GM21723 (cell line): ENCODE measurements around the gene ECEL1.

Experiments used
- ATAC-seq: cut with Tn5 transposase; IDR thresholded peaks from one replicate; pipeline ENCODE4 v1.9.1; 2021; ENCODE audit warnings: mild to moderate bottlenecking, moderate library complexity; ENCODE audit not compliant: unreplicated experiment

Gene ECEL1

DNA sequence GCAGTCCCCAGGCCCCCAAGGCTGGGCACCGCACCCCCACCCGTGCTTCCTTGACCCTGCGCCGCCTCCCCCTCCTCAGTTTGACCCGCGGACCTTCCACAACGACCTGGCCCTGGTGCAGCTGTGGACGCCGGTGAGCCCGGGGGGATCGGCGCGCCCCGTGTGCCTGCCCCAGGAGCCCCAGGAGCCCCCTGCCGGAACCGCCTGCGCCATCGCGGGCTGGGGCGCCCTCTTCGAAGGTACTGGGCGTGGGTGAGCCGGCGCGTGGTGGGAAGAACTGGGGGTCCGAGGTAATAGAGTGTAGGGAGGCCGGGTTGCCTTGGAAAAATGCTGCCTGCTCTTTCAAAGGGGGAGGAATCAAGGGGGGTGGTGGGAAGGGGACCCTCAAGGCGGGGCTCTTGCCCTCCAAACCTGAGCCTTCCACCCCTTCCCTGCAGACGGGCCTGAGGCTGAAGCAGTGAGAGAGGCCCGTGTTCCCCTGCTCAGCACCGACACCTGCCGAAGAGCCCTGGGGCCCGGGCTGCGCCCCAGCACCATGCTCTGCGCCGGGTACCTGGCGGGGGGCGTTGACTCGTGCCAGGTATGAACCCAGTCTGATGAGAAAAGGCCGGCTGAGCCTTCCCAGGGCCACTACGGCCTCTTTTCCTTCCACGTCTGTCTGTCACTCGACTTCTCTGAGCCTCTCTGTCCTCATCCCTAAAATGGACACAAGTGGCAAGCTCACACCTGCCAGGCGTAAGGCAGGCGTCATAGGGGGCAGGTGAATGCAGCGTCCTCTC, 35.2 kb upstream of the ECEL1 start:
- ATAC-seq = no peak

GRCh38 chr2:232521959-232522622, 34.5 kb upstream of the ECEL1 start:
- no peak for ATAC-seq

DNA sequence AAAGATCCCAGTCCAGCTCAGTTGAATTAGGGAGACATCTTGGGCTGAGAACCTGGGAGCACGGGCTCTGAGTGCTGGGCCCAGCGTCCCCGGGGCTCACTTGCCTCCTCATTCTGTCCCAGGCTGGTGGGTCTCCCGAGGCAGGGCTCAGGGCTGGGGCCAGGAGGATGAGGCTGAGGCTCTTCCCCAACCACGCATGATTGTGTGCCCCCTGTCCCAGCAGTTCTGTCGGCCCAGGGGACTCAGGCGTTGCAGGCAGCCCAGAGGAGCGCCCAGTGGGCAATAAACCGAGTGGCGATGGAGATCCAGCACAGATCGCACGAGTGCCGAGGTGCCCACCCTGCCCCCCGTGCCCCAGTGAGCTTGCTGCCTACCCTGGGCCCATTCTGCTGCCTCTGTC, 33.5 kb upstream of the ECEL1 start:
- ATAC-seq = no peak

- ATAC-seq = no peak
These were observed 32.9 kb upstream of the ECEL1 start for GRCh38 chr2:232520489-232520888.

GRCh38 chr2:232519581-232520438, 32.2 kb upstream of the ECEL1 start, which contains the start of gene PRSS56:
PRSS56 (plus strand) TSS chr2:232520388; CDS start chr2:232520599, 211 bp downstream.
- no peak for ATAC-seq

DNA sequence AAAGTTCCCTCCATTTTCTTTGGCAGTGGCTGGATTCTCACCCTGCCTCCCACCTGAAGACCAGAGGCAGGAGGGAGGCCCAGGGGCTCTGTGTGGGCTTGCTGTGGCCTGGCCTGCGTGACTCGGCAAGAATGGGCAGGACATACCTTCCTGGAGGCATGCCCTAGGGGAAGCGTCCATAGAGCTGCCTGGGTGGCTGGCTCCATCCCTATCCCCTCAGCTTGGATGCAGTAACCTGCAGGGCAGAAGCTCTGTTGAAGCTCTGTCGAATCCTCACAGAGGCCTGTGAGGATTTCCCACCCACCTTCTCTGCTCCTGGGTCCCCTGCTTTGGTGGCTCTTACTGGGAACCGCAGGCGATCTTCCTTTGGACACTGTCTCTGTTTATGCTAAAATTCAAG, 31.2 kb upstream of the ECEL1 start:
- ATAC-seq = no peak

DNA sequence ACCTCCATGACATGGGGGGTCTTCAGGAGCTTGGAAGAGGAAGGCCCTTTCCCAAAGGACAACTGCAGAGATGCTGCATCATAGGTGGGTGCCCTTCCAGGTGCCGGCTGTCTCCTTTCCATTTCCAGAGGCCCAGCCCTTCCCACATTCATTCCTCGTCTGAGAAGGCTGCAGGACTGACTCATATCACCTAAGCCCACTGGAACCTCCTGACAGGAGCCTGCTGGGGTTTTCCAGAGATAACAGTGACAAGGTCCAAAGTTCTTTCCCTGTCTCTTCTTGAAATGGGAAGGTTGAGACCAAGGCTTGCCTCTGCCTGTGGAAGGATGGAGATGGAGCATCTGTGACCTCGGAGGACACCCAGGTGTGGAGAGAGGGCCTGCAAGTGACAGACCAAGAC, 28.9 kb upstream of the ECEL1 start:
- ATAC-seq = no peak

- no peak for ATAC-seq
These were observed 28.0 kb upstream of the ECEL1 start for GRCh38 chr2:232515639-232516038.

- ATAC-seq = no peak
These were observed 25.7 kb upstream of the ECEL1 start for GRCh38 chr2:232513353-232513752.

DNA sequence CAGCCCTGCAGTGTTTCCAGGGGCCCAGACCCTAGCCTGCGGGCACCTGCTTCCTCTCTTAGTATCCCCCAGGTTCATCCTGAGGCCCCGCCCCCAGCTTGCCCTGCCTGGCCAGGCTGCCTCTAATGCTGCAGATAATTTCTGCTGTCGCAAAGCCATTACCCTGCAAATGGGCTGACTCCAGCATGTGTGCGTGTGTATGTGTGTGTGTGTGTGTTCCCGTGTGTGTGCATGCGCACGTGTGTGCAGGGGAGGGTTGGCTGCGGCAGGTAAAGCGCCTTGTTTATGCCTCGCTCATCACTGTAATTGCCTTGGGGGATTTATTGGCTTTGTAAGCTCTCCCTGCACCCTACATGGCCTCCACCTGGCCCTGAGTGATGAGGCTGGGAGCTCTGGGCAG, 25.0 kb upstream of the ECEL1 start:
- no peak for ATAC-seq

GRCh38 chr2:232511336-232511890, 23.8 kb upstream of the ECEL1 start:
- no peak for ATAC-seq

DNA sequence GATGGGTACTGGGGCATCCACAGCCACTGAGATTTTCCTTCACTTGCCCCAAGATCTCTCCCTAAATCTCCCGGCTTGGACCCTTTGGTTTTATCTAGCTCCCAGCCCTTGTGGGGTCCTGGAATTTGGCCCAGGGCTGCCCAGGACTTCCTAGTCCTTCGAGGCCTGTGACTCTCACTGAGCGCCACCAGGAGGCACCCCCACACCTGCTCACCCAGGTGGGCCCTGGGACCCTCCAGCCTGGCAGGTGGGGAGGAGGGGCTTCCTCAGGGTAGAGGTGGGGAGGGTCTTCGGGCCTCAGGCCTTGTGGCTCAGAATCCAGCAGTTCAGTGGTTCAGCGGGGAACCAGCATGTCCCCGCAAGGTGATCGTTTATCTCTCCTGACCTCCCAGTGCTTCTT, 20.6 kb upstream of the ECEL1 start:
- ATAC-seq = no peak

DNA sequence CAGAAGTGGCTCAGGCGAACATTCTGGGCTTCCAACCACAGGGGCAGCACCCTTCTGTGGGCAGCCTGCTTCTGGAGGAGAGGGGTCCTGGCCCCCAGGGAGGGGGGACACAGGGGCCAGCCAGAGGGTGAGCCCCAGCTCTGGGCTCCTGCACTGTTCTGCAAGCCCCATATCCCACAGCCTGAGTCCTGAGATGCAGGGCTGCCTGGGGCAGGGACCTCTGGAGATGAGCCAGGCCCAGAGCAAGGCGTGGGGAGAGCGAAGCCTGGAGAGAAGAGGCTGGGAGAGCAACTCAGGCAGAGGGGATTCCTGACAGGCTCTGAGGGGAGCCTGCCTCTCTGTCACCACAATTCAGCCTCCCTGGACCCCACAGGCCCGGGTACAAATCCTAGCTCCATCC, 19.1 kb upstream of the ECEL1 start:
- no peak for ATAC-seq

GRCh38 chr2:232505856-232506255, 18.2 kb upstream of the ECEL1 start:
- no peak for ATAC-seq

- no peak for ATAC-seq
These were observed 16.8 kb upstream of the ECEL1 start for GRCh38 chr2:232504438-232504837.

GRCh38 chr2:232503809-232504323, 16.2 kb upstream of the ECEL1 start:
- ATAC-seq = no peak

DNA sequence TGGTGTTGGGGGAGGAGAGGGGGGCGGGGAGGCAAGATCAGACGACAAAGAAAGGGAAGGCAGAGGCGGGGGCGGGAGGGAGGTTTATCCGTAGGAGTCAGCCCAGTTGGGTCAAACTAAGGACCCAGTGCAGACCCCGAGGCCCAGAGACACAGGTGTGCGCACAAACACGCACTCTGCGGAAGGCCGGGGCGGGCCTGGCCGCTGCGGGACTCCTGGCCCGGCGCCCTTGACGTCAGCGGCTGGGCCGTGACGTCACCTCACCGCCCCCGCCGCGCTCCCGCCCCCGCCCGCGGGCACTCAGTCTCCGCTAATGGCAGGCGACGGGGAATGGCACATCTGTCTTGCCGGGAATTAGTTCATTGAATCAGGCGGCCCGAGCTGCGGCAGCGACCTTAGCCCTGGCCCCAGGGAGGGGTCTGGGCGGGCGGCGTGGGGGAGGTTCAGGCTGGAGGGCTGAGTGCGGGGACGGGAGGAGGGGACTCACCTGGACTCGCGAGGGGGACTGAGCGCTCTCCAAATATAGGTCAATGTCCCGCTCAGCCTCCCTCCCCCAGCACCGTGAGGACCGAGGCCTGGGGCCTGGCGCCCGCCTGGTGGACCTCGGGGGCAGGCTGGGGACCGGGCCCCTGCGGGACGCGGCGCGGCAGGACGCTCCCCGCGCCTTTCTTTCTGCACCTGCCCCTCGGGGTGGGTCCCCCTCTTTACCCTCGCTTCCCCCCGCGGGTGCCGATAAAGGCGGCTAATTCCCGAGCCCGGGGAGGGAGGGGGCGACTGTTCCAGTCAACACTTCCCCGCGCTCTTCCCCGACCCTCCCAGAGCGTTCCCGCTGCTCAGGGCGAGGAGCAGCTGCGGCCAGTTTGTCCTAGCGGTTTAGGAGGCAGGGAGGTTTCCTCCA, 15.5 kb upstream of the ECEL1 start:
- ATAC-seq = no peak

DNA sequence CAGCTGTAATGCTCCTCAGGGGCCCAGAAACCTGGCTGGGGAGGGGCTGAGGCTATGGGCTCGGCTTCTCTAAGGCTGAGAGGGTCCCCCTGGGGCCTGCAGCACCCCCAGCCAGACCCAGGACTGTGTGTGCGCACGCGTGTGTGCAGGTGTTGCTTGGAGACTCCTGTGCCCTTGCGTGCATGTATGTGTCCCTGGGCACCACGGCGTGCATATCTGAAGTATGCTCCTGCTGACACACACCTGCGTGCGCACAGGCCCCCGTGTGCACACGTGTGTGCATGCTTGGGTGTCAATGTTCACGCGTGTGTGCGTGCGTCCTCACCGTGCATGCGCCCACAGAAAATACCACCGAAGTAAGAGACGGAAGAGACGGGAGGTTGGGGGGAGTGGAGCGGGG, 14.9 kb upstream of the ECEL1 start:
- no peak for ATAC-seq

- no peak for ATAC-seq
These were observed 14.3 kb upstream of the ECEL1 start for GRCh38 chr2:232501794-232502390.

- no peak for ATAC-seq
These were observed 13.7 kb upstream of the ECEL1 start for GRCh38 chr2:232501331-232501771.
